ENCODE results near the gene LRRC4C. TPM values are rescaled to one million over a fixed set of nuclear protein-coding genes. Genes with fewer than 3 reads are reported as not detected.

The LRRC4C gene
- total RNA-seq, 1 donor from 2014 or later = 1.2 TPM

- no peaks in the 10 kb centered on the region for H3K9me3 Mint-ChIP-seq (ENCODE audit: unreplicated experiment)
- H3K27ac Mint-ChIP-seq (ENCODE audit: unreplicated experiment) = no peak overlapping the region
- DNase-seq (ENCODE audit: low spot score) = no peak
- no peaks in the 10 kb centered on the region for H3K36me3 Mint-ChIP-seq (ENCODE audit: low read depth, unreplicated experiment)
- TF ChIP-seq CTCF (IDR thresholded peaks at IDR 0.05; ENCODE audit: unreplicated experiment) = no peak
- H3K27me3 Mint-ChIP-seq (ENCODE audit: unreplicated experiment) = no peaks in the 10 kb centered on the region
- no peaks in the 10 kb centered on the region for H3K4me1 Mint-ChIP-seq (ENCODE audit: unreplicated experiment)
- no peak overlapping the region for H3K4me3 Mint-ChIP-seq (ENCODE audit: unreplicated experiment)
Measured at GRCh38 chr11:40688369-40688768, 771.1 kb downstream of the LRRC4C start.

GRCh38 chr11:40686765-40687164 is 772.7 kb downstream of the LRRC4C start:
- Mint-ChIP-seq H3K4me1 (ENCODE audit: unreplicated experiment) (no peaks in the 10 kb centered on the region), H3K27ac (ENCODE audit: unreplicated experiment) (no peak overlapping the region), H3K27me3 (ENCODE audit: unreplicated experiment) (no peaks in the 10 kb centered on the region), H3K4me3 (ENCODE audit: unreplicated experiment) (no peak overlapping the region), H3K9me3 (ENCODE audit: unreplicated experiment) (no peaks in the 10 kb centered on the region), H3K36me3 (ENCODE audit: low read depth, unreplicated experiment) (no peaks in the 10 kb centered on the region)
- no peak for TF ChIP-seq CTCF (IDR thresholded peaks at IDR 0.05; ENCODE audit: unreplicated experiment)
- no peak for DNase-seq (ENCODE audit: low spot score)

GRCh38 chr11:40683010-40683409 is 776.4 kb downstream of the LRRC4C start:
- DNase-seq (ENCODE audit: low spot score) = no peak
- H3K27ac Mint-ChIP-seq (ENCODE audit: unreplicated experiment) = no peak overlapping the region
- H3K27me3 Mint-ChIP-seq (ENCODE audit: unreplicated experiment) = no peaks in the 10 kb centered on the region
- no peaks in the 10 kb centered on the region for H3K9me3 Mint-ChIP-seq (ENCODE audit: unreplicated experiment)
- no peaks in the 10 kb centered on the region for H3K4me1 Mint-ChIP-seq (ENCODE audit: unreplicated experiment)
- H3K4me3 Mint-ChIP-seq (ENCODE audit: unreplicated experiment) = no peak overlapping the region
- TF ChIP-seq CTCF (IDR thresholded peaks at IDR 0.05; ENCODE audit: unreplicated experiment) = no peak
- H3K36me3 Mint-ChIP-seq (ENCODE audit: low read depth, unreplicated experiment) = no peaks in the 10 kb centered on the region

- Mint-ChIP-seq H3K9me3 (ENCODE audit: unreplicated experiment) (no peaks in the 10 kb centered on the region), H3K4me1 (ENCODE audit: unreplicated experiment) (no peaks in the 10 kb centered on the region), H3K27ac (ENCODE audit: unreplicated experiment) (no peak overlapping the region), H3K36me3 (ENCODE audit: low read depth, unreplicated experiment) (no peaks in the 10 kb centered on the region), H3K27me3 (ENCODE audit: unreplicated experiment) (no peaks in the 10 kb centered on the region), H3K4me3 (ENCODE audit: unreplicated experiment) (no peak overlapping the region)
- DNase-seq (ENCODE audit: low spot score) = no peak
- no peak for TF ChIP-seq CTCF (IDR thresholded peaks at IDR 0.05; ENCODE audit: unreplicated experiment)
Measured at GRCh38 chr11:40679276-40679675, 780.2 kb downstream of the LRRC4C start.

- Mint-ChIP-seq H3K27ac (ENCODE audit: unreplicated experiment) (no peak overlapping the region), H3K9me3 (ENCODE audit: unreplicated experiment) (no peaks in the 10 kb centered on the region), H3K4me1 (ENCODE audit: unreplicated experiment) (peaks cover 4% of the 10 kb centered on the region), H3K4me3 (ENCODE audit: unreplicated experiment) (no peak overlapping the region), H3K36me3 (ENCODE audit: low read depth, unreplicated experiment) (no peaks in the 10 kb centered on the region), H3K27me3 (ENCODE audit: unreplicated experiment) (no peaks in the 10 kb centered on the region)
- DNase-seq (ENCODE audit: low spot score) = no peak
- no peak for TF ChIP-seq CTCF (IDR thresholded peaks at IDR 0.05; ENCODE audit: unreplicated experiment)
Measured at GRCh38 chr11:40647295-40647694, 812.2 kb downstream of the LRRC4C start.
